HepG2 (cell line): ENCODE data around the gene LEFTY2. TPM values are rescaled to one million over a fixed set of nuclear protein-coding genes. Genes with fewer than 3 reads are reported as not detected.
A peak's percentile ranks its signal among the peaks of the same experiment; 100 is the strongest.

Source experiments
- ATAC-seq: fragments of 200-7000 bp; cut with Tn5 transposase; 3 replicates; pipeline ENCODE4 v1.9.1; 2020; ENCODE audit warnings: mild to moderate bottlenecking, moderate library complexity
- BruUV-seq: library from RNA; stranded (reverse); fragments of 400-500 nt; replicated peaks from 2 replicates; lab custom pipeline; 2021; lab: Mats Ljungman, UMichigan
- CTCF ChIA-PET: fragments of 300-600 bp; formaldehyde crosslinking; extraction: SDS; loops from one replicate; lab custom pipeline; 2021; ENCODE audit warnings: low total read pairs, inconsistent platforms, low intra/inter-chr PET ratio; lab: Yijun Ruan, JAX
- POLR2A ChIA-PET: fragments of 350-600 bp; sonication (Branson Sonifier 250); formaldehyde crosslinking; loops from one replicate; lab custom pipeline; 2020; ENCODE audit warnings: antibody characterized with exemption, inconsistent platforms; lab: Yijun Ruan, JAX
- DNase-seq: peaks from one replicate; pipeline ENCODE4 v3.0.0-alpha.2; 2015; ENCODE audit warnings: low spot score
- FAIRE-seq: peaks from 3 replicates; lab custom pipeline; 2011; peaks lifted over from hg19 to GRCh38; lab: Jason Lieb, UNC
- H2AFZ ChIP-seq: one replicate; pipeline ENCODE4 v1.6.1; 2011; ENCODE audit warnings: low read length, inconsistent platforms
- H3K27ac ChIP-seq: fragments of 300-600 bp; 3 replicates; pipeline ENCODE4 v1.8.0; 2011; ENCODE audit warnings: mixed run types, mild to moderate bottlenecking, mixed read lengths, low read length, inconsistent platforms; ENCODE audit not compliant: insufficient read depth; ENCODE audit errors: extremely low read length
- H3K27me3 ChIP-seq, 2 experiments: fragments of 200-600 bp in 1 of 2; 2 replicates in 1 of 2; 3 replicates in 1 of 2; pipeline versions ENCODE4 v1.6.0 to v1.8.0; 2011; ENCODE audit warnings: low read length in 2 of 2, mild to moderate bottlenecking in 2 of 2, moderate library complexity in 2 of 2, inconsistent platforms in 1 of 2; ENCODE audit not compliant: insufficient read depth in 2 of 2, control insufficient read depth in 1 of 2
- H3K36me3 ChIP-seq, 2 experiments: fragments of 200-600 bp in 1 of 2; replicated peaks in 1 of 2; 2 replicates in 1 of 2; 3 replicates in 1 of 2; pipeline versions ENCODE4 v1.5.1 to v1.8.0; 2011; ENCODE audit warnings: low read length in 2 of 2, inconsistent platforms in 1 of 2; ENCODE audit not compliant: insufficient read depth in 2 of 2, control insufficient read depth in 1 of 2
- H3K4me1 ChIP-seq: 2 replicates; pipeline ENCODE4 v1.5.1; 2012; ENCODE audit warnings: low read length, inconsistent platforms; ENCODE audit not compliant: insufficient read depth
- H3K4me2 ChIP-seq: 2 replicates; pipeline ENCODE4 v1.6.0; 2011; ENCODE audit warnings: low read depth, low read length, inconsistent platforms
- H3K4me3 ChIP-seq, 3 experiments: fragments of 200-600 bp in 1 of 3; sonication (generic), shearing (Covaris generic) in 1 of 3; replicated peaks in 1 of 3; 2 replicates each; pipeline ENCODE4 v1.5.1; 2011 to 2016; ENCODE audit warnings: low read length in 3 of 3, inconsistent platforms in 2 of 3, low read depth in 2 of 3, mild to moderate bottlenecking in 2 of 3, control low read depth in 1 of 3, mixed read lengths in 1 of 3; ENCODE audit not compliant: insufficient read depth in 1 of 3
- H3K79me2 ChIP-seq: one replicate; pipeline ENCODE4 v1.6.1; 2011; ENCODE audit warnings: low read length, inconsistent platforms; ENCODE audit not compliant: insufficient read depth
- H3K9ac ChIP-seq: 2 replicates; pipeline ENCODE4 v1.6.0; 2011; ENCODE audit warnings: mild to moderate bottlenecking, low read depth, low read length, inconsistent platforms; ENCODE audit not compliant: insufficient read depth
- H3K9me3 ChIP-seq: 2 replicates; pipeline ENCODE4 v1.5.1; 2012; ENCODE audit warnings: mild to moderate bottlenecking, low read length
- H4K20me1 ChIP-seq: 2 replicates; pipeline ENCODE4 v1.6.0; 2011; ENCODE audit warnings: inconsistent platforms, mild to moderate bottlenecking, low read length, moderate library complexity; ENCODE audit not compliant: insufficient read depth
- ATF7-NPFF ChIP-seq: sonication (generic); formaldehyde crosslinking; IDR thresholded peaks from 2 replicates; pipeline ENCODE4 v1.8.1; 2023; ENCODE audit warnings: mild to moderate bottlenecking, low read depth, missing genetic modification reagents, moderate library complexity
- ETV5 ChIP-seq: IDR thresholded peaks from 2 replicates; pipeline ENCODE4 v1.6.1; 2018; ENCODE audit warnings: missing biosample characterization, missing genetic modification reagents, inconsistent platforms, borderline replicate concordance
- FOXP1 ChIP-seq, 2 experiments: fragments of 450-650 bp in 1 of 2; IDR thresholded peaks; 2 replicates each; pipeline ENCODE4 v1.6.1; 2017 to 2018; ENCODE audit warnings: antibody characterized with exemption in 1 of 2
- KDM5A ChIP-seq: fragments of 200-600 bp; sonication (generic); IDR thresholded peaks from 2 replicates; pipeline ENCODE4 v1.7.0; 2018; ENCODE audit warnings: antibody characterized with exemption, mild to moderate bottlenecking, low read length, borderline replicate concordance
- LCORL ChIP-seq, 2 experiments: fragments of 450-650 bp in 1 of 2; sonication (generic) in 1 of 2; formaldehyde crosslinking in 1 of 2; IDR thresholded peaks; 2 replicates each; pipeline versions ENCODE4 v1.5.0 to v1.6.1; 2017 to 2020; ENCODE audit warnings: antibody characterized with exemption in 1 of 2, missing genetic modification reagents in 1 of 2
- MYC ChIP-seq: sonication (generic); formaldehyde crosslinking; IDR thresholded peaks from 2 replicates; pipeline ENCODE4 v1.9.0; 2021; ENCODE audit warnings: missing genetic modification reagents, borderline replicate concordance
- NONO ChIP-seq, 2 experiments: fragments of 450-650 bp in 1 of 2; sonication (generic) in 1 of 2; formaldehyde crosslinking in 1 of 2; IDR thresholded peaks in 1 of 2; conservative IDR thresholded peaks in 1 of 2; 2 replicates each; pipeline versions ENCODE4 v1.6.1 to v1.8.0; 2017 to 2022; ENCODE audit warnings: mild to moderate bottlenecking in 1 of 2, missing genetic modification reagents in 1 of 2, moderate library complexity in 1 of 2
- NRL ChIP-seq: sonication (generic); formaldehyde crosslinking; IDR thresholded peaks from 2 replicates; pipeline ENCODE4 v1.5.0; 2020; ENCODE audit warnings: missing genetic modification reagents, mild to moderate bottlenecking, moderate library complexity, borderline replicate concordance
- POLR2G ChIP-seq: fragments of 200-400 bp; formaldehyde crosslinking; IDR thresholded peaks from 2 replicates; pipeline ENCODE4 v1.6.1; 2018; ENCODE audit warnings: mild to moderate bottlenecking, low read depth, low read length, moderate library complexity
- SAFB2 ChIP-seq: sonication (generic); formaldehyde crosslinking; IDR thresholded peaks from 2 replicates; pipeline ENCODE4 v1.5.1; 2020; ENCODE audit warnings: missing genetic modification reagents, low read depth, mild to moderate bottlenecking, borderline replicate concordance
- SOX5 ChIP-seq: IDR thresholded peaks from 2 replicates; pipeline ENCODE4 v1.6.1; 2016; ENCODE audit warnings: borderline replicate concordance
- ZKSCAN8 ChIP-seq: IDR thresholded peaks from 2 replicates; pipeline ENCODE4 v1.6.1; 2016; ENCODE audit warnings: borderline replicate concordance, missing genetic modification reagents, missing compliant biosample characterization
- ZMYM4 ChIP-seq: sonication (generic); formaldehyde crosslinking; IDR thresholded peaks from 2 replicates; pipeline ENCODE4 v1.8.1; 2023; ENCODE audit warnings: mild to moderate bottlenecking, missing genetic modification reagents
- ZNF263 ChIP-seq: sonication (generic); formaldehyde crosslinking; IDR thresholded peaks from 2 replicates; pipeline ENCODE4 v1.4.0; 2020; ENCODE audit warnings: missing genetic modification reagents
- ZSCAN30 ChIP-seq: sonication (generic); formaldehyde crosslinking; IDR thresholded peaks from 2 replicates; pipeline ENCODE4 v1.5.0; 2020; ENCODE audit warnings: mild to moderate bottlenecking, missing genetic modification reagents
- WGBS: methylation state at CpG from one replicate; pipeline ENCODE4 v1.1.6; 2017; ENCODE audit warnings: low lambda C conversion rate; 5-methylcytosine and 5-hydroxymethylcytosine counted together
- in situ Hi-C: cut with HindIII; loops from 2 replicates; pipeline ENCODE4 v1.10.0; 2017; ENCODE audit warnings: low pct_unique_long_range_greater_than_20kb; ENCODE audit not compliant: extremely low pct_ligation_motif_present
- intact Hi-C: fragments of 100-400 bp; cut with micrococcal nuclease; formaldehyde crosslinking; loops from one replicate; pipeline ENCODE4 v1.10.0; 2022; ENCODE audit not compliant: unreplicated experiment
- polyA plus RNA-seq, 8 experiments: library from polyadenylated mRNA; depleted of rRNA in 3 of 8; stranded (reverse) in 7 of 8; unstranded in 1 of 8; fragments of >200 nt; fragmentation: Illumina TruSeq in 4 of 8; extraction: Trizol in 4 of 8; gene quantifications; 2 replicates each; pipeline versions ENCODE4 v1.2.1 to v1.2.3, GENCODE V29; 2011 to 2016; ENCODE audit warnings: low read depth in 4 of 8, missing spikeins in 1 of 8, mixed read lengths in 1 of 8; ENCODE audit not compliant: insufficient read depth in 1 of 8
- total RNA-seq, 5 experiments: library from RNA; depleted of rRNA; stranded (reverse); fragments of >200 nt; fragmentation: Illumina TruSeq; extraction: Trizol; gene quantifications; 2 replicates each; pipeline ENCODE4 v1.2.3, GENCODE V29; 2016; ENCODE audit warnings: low read depth in 1 of 5
- TF ChIP-seq, protein P1 (sequence below): sonication (generic); formaldehyde crosslinking; IDR thresholded peaks from 2 replicates; pipeline ENCODE4 v1.4.0; 2020; ENCODE audit warnings: mild to moderate bottlenecking, missing genetic modification reagents, borderline replicate concordance

Gene LEFTY2
- total and polyA plus RNA-seq, 2 of the 13 experiments (the other 11 are each of a cell fraction or from before 2014, with no cell fraction given) = 0.13 to 0.33 TPM

GRCh38 chr1:225890346-225891228 is 50.4 kb downstream of the LEFTY2 start:
- peak; percentile 68 for DNase-seq
- TF ChIP-seq SAFB2 (CRISPR knock-in tag) = 0 out of 2 replicates have a peak, but pooled peaks have one; percentile 8
- TF ChIP-seq, protein P1, sequence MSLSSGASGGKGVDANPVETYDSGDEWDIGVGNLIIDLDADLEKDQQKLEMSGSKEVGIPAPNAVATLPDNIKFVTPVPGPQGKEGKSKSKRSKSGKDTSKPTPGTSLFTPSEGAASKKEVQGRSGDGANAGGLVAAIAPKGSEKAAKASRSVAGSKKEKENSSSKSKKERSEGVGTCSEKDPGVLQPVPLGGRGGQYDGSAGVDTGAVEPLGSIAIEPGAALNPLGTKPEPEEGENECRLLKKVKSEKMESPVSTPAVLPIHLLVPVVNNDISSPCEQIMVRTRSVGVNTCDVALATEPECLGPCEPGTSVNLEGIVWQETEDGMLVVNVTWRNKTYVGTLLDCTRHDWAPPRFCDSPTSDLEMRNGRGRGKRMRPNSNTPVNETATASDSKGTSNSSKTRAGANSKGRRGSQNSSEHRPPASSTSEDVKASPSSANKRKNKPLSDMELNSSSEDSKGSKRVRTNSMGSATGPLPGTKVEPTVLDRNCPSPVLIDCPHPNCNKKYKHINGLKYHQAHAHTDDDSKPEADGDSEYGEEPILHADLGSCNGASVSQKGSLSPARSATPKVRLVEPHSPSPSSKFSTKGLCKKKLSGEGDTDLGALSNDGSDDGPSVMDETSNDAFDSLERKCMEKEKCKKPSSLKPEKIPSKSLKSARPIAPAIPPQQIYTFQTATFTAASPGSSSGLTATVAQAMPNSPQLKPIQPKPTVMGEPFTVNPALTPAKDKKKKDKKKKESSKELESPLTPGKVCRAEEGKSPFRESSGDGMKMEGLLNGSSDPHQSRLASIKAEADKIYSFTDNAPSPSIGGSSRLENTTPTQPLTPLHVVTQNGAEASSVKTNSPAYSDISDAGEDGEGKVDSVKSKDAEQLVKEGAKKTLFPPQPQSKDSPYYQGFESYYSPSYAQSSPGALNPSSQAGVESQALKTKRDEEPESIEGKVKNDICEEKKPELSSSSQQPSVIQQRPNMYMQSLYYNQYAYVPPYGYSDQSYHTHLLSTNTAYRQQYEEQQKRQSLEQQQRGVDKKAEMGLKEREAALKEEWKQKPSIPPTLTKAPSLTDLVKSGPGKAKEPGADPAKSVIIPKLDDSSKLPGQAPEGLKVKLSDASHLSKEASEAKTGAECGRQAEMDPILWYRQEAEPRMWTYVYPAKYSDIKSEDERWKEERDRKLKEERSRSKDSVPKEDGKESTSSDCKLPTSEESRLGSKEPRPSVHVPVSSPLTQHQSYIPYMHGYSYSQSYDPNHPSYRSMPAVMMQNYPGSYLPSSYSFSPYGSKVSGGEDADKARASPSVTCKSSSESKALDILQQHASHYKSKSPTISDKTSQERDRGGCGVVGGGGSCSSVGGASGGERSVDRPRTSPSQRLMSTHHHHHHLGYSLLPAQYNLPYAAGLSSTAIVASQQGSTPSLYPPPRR (CRISPR knock-in tag) = peak; percentile 40; the same call in 1 of the 2 replicates
- no peak for TF ChIP-seq LCORL (IDR thresholded peaks at IDR 0.05)
- TF ChIP-seq LCORL (CRISPR knock-in tag; IDR thresholded peaks at IDR 0.05) = peak; percentile 84
- TF ChIP-seq SOX5 = peak; percentile 28; the same call in 1 of the 2 replicates
- TF ChIP-seq NONO (IDR thresholded peaks at IDR 0.05) = no peak
- TF ChIP-seq NONO (CRISPR knock-in tag; conservative IDR thresholded peaks at IDR 0.05) = 0 out of 2 replicates have a peak, but pooled peaks have one; percentile 21
- 0 out of 2 replicates have a peak, but pooled peaks have one; percentile 23 for TF ChIP-seq NRL (CRISPR knock-in tag)
- TF ChIP-seq ETV5 (CRISPR knock-in tag) = peak; percentile 48; the same call in 1 of the 2 replicates
- no peak for TF ChIP-seq ZSCAN30 (CRISPR knock-in tag)
- TF ChIP-seq POLR2G = no peak
- peak; percentile 39; the same call in 1 of the 2 replicates for TF ChIP-seq MYC (CRISPR knock-in tag)
- no peak for TF ChIP-seq KDM5A
- no peak for TF ChIP-seq FOXP1 (IDR thresholded peaks at IDR 0.05)
- TF ChIP-seq FOXP1 (CRISPR knock-in tag; IDR thresholded peaks at IDR 0.05) = peak; percentile 47; the same call in 1 of the 2 replicates
- TF ChIP-seq ATF7-NPFF (CRISPR knock-in tag) = 0 out of 2 replicates have a peak, but pooled peaks have one; percentile 35
- peak; percentile 56; the same call in 1 of the 2 replicates for TF ChIP-seq ZMYM4 (CRISPR knock-in tag)
- no peak for TF ChIP-seq ZKSCAN8 (CRISPR knock-in tag)
- peak; percentile 60; the same call in 1 of the 2 replicates for TF ChIP-seq ZNF263

More at GRCh38 chr1:225890346-225891228, 50.4 kb downstream of the LEFTY2 start:
- H3K27ac ChIP-seq = peak overlapping the region; percentile 68
- in situ Hi-C loops (no loop called here), intact Hi-C loops (no loop called here)
- H3K27me3 ChIP-seq = no peaks in the 10 kb centered on the region; a peak in 1 of 5 replicates
- H3K4me1 ChIP-seq = peaks cover 63% of the 10 kb centered on the region
- H3K4me2 ChIP-seq = peak overlapping the region; percentile 83
- ChIA-PET POLR2A (interaction anchor here (0.5 to 3.7 kb wide), 4 partner anchors 9 to 138 kb away, joined by 3 to 28 read pairs (median 7); partner anchors contain the start of genes PYCR2 and TMEM63A), CTCF (no interaction called here)
- FAIRE-seq (no peak), ATAC-seq (peak; percentile 11)
- H3K9ac ChIP-seq = peak overlapping the region; percentile 45
- H4K20me1 ChIP-seq = no peaks in the 10 kb centered on the region
- H2AFZ ChIP-seq = no peak overlapping the region
- no peaks in the 10 kb centered on the region for H3K79me2 ChIP-seq
- peak overlapping the region in 2 of 3 experiments; percentile 29 to 76; a peak in 3 of 6 replicates for H3K4me3 ChIP-seq
- BruUV-seq = no TSS peak
- no peaks in the 10 kb centered on the region for H3K9me3 ChIP-seq
- 0% methylated on average over 3 of the region's 6 CpGs for WGBS
- no peaks in the 10 kb centered on the region for H3K36me3 ChIP-seq
